Activated CD8-positive, alpha-beta T cell treated with anti-CD3 and anti-CD28 coated beads for 36 hours (primary cell): ENCODE data around the gene MVD. TPM values are rescaled to one million over a fixed set of nuclear protein-coding genes. Genes with fewer than 3 reads are reported as not detected.

ENCODE experiments used
- ATAC-seq: fragments of 200-7000 bp; cut with Tn5 transposase; one replicate; pipeline ENCODE4 v1.10.0; 2021; ENCODE audit warnings: mild to moderate bottlenecking, moderate library complexity
- CTCF ChIA-PET: fragments of 350-600 bp; sonication (Branson Sonifier 250); formaldehyde crosslinking; loops from one replicate; lab custom pipeline; 2021; ENCODE audit warnings: antibody characterized with exemption; lab: Charles Lee
- POLR2A ChIA-PET: fragments of 350-600 bp; sonication (Branson Sonifier 250); formaldehyde crosslinking; loops from one replicate; lab custom pipeline; 2021; ENCODE audit warnings: antibody characterized with exemption; lab: Charles Lee
- DNase-seq: peaks from one replicate; pipeline ENCODE4 v3.0.0-alpha.2; 2020
- H3K27ac Mint-ChIP-seq: one replicate; pipeline ENCODE4 v1.8.0; 2021; ENCODE audit warnings: mild to moderate bottlenecking, mixed read lengths
- H3K27me3 Mint-ChIP-seq: one replicate; pipeline ENCODE4 v1.8.0; 2021; ENCODE audit warnings: mixed read lengths
- H3K36me3 Mint-ChIP-seq: one replicate; pipeline ENCODE4 v1.8.0; 2021; ENCODE audit warnings: low read depth, mixed read lengths
- H3K4me1 Mint-ChIP-seq: one replicate; pipeline ENCODE4 v1.8.0; 2021; ENCODE audit warnings: low read depth, mixed read lengths
- H3K4me3 Mint-ChIP-seq: one replicate; pipeline ENCODE4 v1.8.0; 2021; ENCODE audit warnings: mild to moderate bottlenecking, moderate library complexity, mixed read lengths
- H3K9me3 Mint-ChIP-seq: one replicate; pipeline ENCODE4 v1.8.0; 2021; ENCODE audit warnings: mixed read lengths
- CTCF ChIP-seq: fragments of 200-600 bp; IDR thresholded peaks from one replicate; pipeline ENCODE4 v1.8.0; 2022; ENCODE audit warnings: antibody characterized with exemption, mild to moderate bottlenecking
- intact Hi-C: fragments of 100-400 bp; cut with micrococcal nuclease; formaldehyde crosslinking; loops from one replicate; pipeline ENCODE4 v1.10.0; 2022
- total RNA-seq, 2 experiments: library from RNA; stranded (reverse); gene quantifications; one replicate each; pipeline ENCODE4 v1.2.3, GENCODE V29; 2021

The MVD gene
- total RNA-seq, 2 experiments from 2014 or later: 83.1 to 89.9 TPM

- H3K4me1 Mint-ChIP-seq: peaks cover 5% of the 10 kb centered on the region
- H3K9me3 Mint-ChIP-seq: no peaks in the 10 kb centered on the region
- ATAC-seq (no peak), DNase-seq (no peak)
- no peak overlapping the region for H3K27ac Mint-ChIP-seq
- ChIA-PET CTCF (interaction anchor here (2.9 kb wide), 1 partner anchor 27 kb away, joined by 9 read pairs; no protein-coding TSS in a partner anchor), POLR2A (interaction anchor here (1.1 kb wide), 1 partner anchor 11 kb away, joined by 3 read pairs; no protein-coding TSS in a partner anchor)
- TF ChIP-seq CTCF: no peak
- H3K27me3 Mint-ChIP-seq: no peaks in the 10 kb centered on the region
- intact Hi-C loops: no loop called here
- peaks cover 18% of the 10 kb centered on the region for H3K36me3 Mint-ChIP-seq
- H3K4me3 Mint-ChIP-seq: no peak overlapping the region
Measured at GRCh38 chr16:88654363-88655052, 8.4 kb downstream of the MVD start.

- intact Hi-C loops: no loop called here
- Mint-ChIP-seq H3K36me3 (peaks cover 22% of the 10 kb centered on the region), H3K4me3 (no peak overlapping the region), H3K27me3 (no peaks in the 10 kb centered on the region), H3K4me1 (peaks cover 10% of the 10 kb centered on the region), H3K27ac (peak overlapping the region; percentile 7), H3K9me3 (no peaks in the 10 kb centered on the region)
- DNase-seq (no peak), ATAC-seq (no peak)
- ChIA-PET POLR2A (interaction anchor here (1.0 kb wide), 1 partner anchor 17 kb away, joined by 3 read pairs; no protein-coding TSS in a partner anchor), CTCF (interaction anchor here (0.6 to 2.9 kb wide), 2 partner anchors 19 to 27 kb away, joined by 3 to 9 read pairs; no protein-coding TSS in a partner anchor)
- TF ChIP-seq CTCF: no peak
Measured at GRCh38 chr16:88653596-88654362, 9.1 kb downstream of the MVD start.

GRCh38 chr16:88653101-88653500 is 9.8 kb downstream of the MVD start:
- Mint-ChIP-seq H3K36me3 (peaks cover 21% of the 10 kb centered on the region), H3K4me3 (no peak overlapping the region), H3K27me3 (no peaks in the 10 kb centered on the region), H3K4me1 (peaks cover 10% of the 10 kb centered on the region), H3K9me3 (no peaks in the 10 kb centered on the region), H3K27ac (peak overlapping the region; percentile 7)
- intact Hi-C loops: no loop called here
- no peak for DNase-seq
- ChIA-PET POLR2A (interaction anchor here (0.6 to 1.0 kb wide), 2 partner anchors 16 to 76 kb away, joined by 3 read pairs; no protein-coding TSS in a partner anchor), CTCF (interaction anchor here (1.4 to 2.9 kb wide), 2 partner anchors 28 to 33 kb away, joined by 3 to 9 read pairs; no protein-coding TSS in a partner anchor)
- TF ChIP-seq CTCF: no peak
- ATAC-seq: no peak

- Mint-ChIP-seq H3K36me3 (peaks cover 21% of the 10 kb centered on the region), H3K27ac (no peak overlapping the region), H3K4me3 (no peak overlapping the region), H3K4me1 (peaks cover 10% of the 10 kb centered on the region), H3K27me3 (no peaks in the 10 kb centered on the region), H3K9me3 (no peaks in the 10 kb centered on the region)
- intact Hi-C loops: no loop called here
- ChIA-PET CTCF (interaction anchor here (1.4 to 2.9 kb wide), 2 partner anchors 28 to 33 kb away, joined by 3 to 9 read pairs; no protein-coding TSS in a partner anchor), POLR2A (interaction anchor here (0.6 kb wide), 1 partner anchor 76 kb away, joined by 3 read pairs; no protein-coding TSS in a partner anchor)
- ATAC-seq (no peak), DNase-seq (no peak)
- TF ChIP-seq CTCF: no peak
Measured at GRCh38 chr16:88652762-88653063, 10.2 kb downstream of the MVD start.
